Fibroblast of skin of right quadriceps (primary cell): ENCODE measurements around the gene SLC16A1.
"Not testable (repeated sequence)": the region's sequence is repeated elsewhere in the genome, so short reads cannot be mapped to it uniquely, and the experiment has no call there.

Experiments
- DNase-seq: peaks from one replicate; pipeline ENCODE4 v3.0.0-alpha.2; 2013

SLC16A1 gene

GRCh38 chr1:112923234-112923958 lies 32.6 kb downstream of the SLC16A1 start:
- no peak for DNase-seq

DNA sequence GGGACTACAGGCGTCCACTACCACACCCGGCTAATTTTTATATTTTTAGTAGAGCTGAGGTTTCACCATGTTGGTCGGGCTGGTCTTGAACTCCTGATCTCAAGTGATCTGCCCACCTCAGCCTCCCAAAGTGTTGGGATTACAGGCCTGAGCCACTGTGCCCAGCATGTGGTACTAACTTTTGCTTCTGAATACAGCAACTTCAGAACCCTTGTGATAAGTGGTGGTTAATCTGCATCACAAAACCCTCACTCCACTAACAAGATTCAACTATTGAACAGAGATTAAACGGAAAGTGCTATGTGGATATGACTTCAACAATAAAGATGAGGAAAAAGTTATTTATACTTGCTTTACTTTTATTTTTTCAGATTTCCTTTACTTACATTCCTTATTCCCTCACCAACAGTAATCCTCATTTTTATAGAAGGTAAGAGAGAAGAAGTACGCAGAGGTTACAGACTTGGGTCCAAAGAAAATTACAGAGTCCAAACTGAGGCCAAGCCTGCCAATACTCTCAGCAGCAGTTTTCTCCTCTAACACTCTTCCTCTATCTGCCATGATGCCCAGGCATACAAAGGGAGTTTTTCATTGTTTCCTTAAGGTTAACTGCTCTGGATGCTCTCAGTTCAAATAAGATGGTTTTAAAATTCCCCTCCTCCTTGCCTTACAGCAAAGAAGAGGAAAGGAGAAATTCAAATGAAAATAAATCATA lies 44.3 kb downstream of the SLC16A1 start:
- DNase-seq = no peak

GRCh38 chr1:112909847-112910246 lies 46.1 kb downstream of the SLC16A1 start:
- no peak for DNase-seq

GRCh38 chr1:112906150-112906698 lies 49.8 kb downstream of the SLC16A1 start:
- DNase-seq = no peak

GRCh38 chr1:112905395-112906149 lies 50.4 kb downstream of the SLC16A1 start:
- no peak for DNase-seq

- DNase-seq = no peak
These were observed 51.1 kb downstream of the SLC16A1 start for GRCh38 chr1:112904831-112905261.

GRCh38 chr1:112904071-112904830 lies 51.7 kb downstream of the SLC16A1 start:
- DNase-seq = peak; percentile 65

DNA sequence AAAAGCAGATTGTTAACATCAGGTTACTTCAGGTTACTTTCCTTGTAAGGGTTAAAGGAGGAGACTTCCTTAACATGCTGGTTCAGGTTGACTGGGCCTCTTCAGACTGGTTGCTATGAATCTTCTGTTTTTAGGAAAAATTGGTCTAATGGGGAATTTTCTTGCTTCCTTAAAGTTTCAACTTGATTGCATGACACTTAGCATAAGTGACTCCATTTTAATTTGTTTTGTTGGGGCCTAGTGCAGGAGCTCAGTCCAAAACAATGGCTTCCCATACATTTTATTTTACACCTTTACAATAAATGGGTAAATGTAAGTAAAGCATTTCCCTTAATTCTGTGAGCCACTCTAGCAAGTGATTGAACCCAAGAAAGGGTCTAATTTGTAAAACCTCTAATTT lies 53.8 kb downstream of the SLC16A1 start:
- DNase-seq = no peak

- no peak for DNase-seq
These were observed 54.6 kb downstream of the SLC16A1 start for GRCh38 chr1:112901387-112901786.

GRCh38 chr1:112896783-112897182 lies 59.2 kb downstream of the SLC16A1 start:
- no peak for DNase-seq

- no peak for DNase-seq
These were observed 61.4 kb downstream of the SLC16A1 start for GRCh38 chr1:112894561-112895011.

DNA sequence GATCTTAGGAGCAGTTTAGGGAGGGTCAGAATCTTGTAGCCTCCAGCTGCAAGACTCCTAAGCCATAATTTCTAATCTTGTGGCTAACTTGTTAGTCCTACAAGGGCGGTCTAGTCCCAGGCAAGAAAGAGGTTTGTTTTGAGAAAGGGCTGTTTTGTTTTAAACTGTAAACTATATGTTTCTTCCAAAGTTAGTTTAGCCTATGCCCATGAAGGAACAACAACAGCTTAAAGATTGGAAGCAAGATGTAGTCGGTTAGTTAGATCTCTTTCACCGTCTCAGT lies 62.0 kb downstream of the SLC16A1 start:
- DNase-seq = no peak

- no peak for DNase-seq
These were observed 62.5 kb downstream of the SLC16A1 start for GRCh38 chr1:112893288-112894009.

- not testable (repeated sequence) for DNase-seq
These were observed 66.1 kb downstream of the SLC16A1 start for GRCh38 chr1:112889906-112890305.

DNA sequence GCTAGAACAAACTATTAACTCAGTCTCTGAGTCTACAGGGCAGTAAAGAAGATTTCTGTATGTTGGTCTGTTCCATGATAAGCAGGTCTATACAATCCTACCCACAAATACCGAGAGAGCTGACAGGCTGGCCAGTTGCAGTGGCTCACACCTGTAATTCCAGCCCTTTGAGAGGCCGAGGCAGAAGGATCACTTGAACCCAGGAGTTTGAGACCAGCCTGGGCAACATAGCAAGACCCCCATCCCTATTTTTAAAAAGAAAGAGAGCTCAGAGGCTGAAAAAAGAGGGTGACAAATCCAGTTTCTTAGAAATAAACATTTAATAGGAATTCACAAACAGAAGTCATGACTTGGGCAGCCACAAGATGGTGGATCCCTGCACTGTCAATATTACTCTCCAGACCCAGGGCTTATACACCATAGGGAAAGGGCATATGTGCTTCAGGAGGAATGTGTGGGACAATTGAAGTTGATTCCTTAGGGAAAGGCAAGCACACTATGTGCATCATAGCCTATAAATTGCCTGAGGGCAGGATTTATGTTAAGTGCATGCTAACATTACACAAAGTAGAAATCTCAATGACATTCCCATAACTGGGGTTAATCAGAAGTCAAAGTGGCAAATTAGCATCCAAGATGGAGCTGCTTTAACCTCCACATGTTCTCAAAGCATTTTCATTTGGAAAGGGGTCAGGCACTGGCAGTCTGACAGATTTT lies 66.8 kb downstream of the SLC16A1 start:
- DNase-seq = no peak

DNA sequence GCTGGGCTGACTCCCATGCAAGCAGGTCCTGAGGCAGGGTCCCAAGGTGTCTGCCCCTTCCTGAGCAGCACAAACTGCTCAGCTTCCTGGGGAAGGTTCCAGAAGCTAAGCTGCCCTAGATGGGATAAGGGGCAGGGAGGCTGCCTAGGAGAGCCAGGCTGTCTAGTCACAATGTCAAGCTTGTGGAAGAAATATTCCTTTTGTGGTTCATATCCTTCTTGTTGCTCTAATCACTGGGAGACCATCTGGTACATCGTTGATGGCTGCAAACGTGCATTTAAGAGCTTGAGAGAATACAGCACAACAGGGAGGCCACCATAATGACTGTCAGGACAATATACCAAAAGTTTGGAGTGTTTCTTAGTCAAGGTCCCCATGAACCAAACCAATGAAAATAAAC lies 67.4 kb downstream of the SLC16A1 start:
- no peak for DNase-seq

GRCh38 chr1:112887599-112888283 lies 68.3 kb downstream of the SLC16A1 start:
- no peak for DNase-seq

DNA sequence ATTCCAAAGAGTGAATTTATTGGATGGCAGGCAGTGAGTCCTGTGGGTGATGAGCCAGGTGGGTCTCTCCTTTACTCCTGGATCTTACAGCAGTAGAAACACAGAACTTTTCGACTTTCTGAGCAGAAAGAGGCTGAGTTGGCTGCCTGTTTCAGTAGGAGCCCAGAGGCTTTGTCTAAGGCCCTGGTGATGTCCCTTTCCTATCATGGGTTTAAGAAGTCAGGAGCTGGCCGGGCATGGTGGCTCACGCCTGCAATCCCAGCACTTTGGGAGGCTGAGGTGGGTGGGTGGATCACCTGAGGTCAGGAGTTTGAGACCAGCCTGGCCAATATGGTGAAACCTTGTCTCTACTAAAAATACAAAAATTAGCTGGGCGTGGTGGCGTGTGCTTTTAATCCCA lies 71.0 kb downstream of the SLC16A1 start:
- not testable (repeated sequence) for DNase-seq

- no peak for DNase-seq
These were observed 73.7 kb downstream of the SLC16A1 start for GRCh38 chr1:112882271-112882744.

DNA sequence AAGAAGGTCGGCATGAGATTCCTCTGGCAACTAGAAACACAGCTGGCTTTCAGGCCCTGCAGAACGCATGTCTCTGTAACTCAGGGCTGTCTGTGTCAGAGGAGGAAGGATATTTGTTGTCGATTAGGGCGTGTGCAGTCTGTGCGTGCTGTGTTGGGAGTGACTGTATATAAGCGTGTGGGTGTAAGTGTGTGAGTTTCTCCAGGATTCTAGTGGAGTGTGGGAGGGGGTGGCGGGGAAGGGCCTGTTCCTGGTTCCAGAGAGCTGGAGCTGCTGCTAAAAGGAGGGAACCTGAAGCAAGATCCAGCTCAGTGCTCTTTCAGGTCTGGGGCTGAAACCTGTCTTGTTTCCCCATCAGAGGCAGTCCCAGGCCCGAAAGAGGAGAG lies 74.3 kb downstream of the SLC16A1 start:
- peak; percentile 27 for DNase-seq

DNA sequence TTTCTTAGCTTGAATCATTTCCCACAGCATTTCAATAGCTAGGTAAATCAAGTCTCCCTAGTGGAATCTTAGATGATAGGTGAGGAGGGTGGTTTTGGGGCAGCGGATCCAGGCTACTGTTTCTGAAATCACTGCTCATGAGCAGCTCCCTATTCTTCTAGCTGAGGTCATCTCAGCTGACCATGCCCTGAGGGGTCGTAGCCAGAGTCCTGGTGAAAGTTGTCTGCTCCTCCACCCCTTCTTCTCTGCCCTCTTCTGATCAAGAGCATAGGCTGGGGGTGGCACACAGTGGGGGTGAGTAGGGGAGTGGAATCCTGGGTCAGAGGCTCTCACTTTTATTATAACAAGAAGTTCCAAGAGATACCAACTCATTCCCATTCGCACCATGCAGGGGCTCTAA lies 76.2 kb downstream of the SLC16A1 start:
- no peak for DNase-seq
